Spleen (tissue), 11 donors: ENCODE data around the gene MEG3. TPM values are rescaled to one million over a fixed set of nuclear protein-coding genes. Genes with fewer than 3 reads are reported as not detected.
A peak's percentile ranks its signal among the peaks of the same experiment; 100 is the strongest.

Source experiments
- DNase-seq: peaks from one replicate; pipeline ENCODE4 v3.0.0-alpha.2; 2020
- H3K27ac ChIP-seq, 8 donors: fragments of 200-600 bp; sonication (generic) in 7 of 8; 1 replicate in 4 of 8; 2 replicates in 4 of 8; pipeline versions ENCODE4 v1.5.0 to v1.8.0; 2016 to 2021; ENCODE audit warnings: inconsistent platforms in 4 of 8, mild to moderate bottlenecking in 4 of 8, moderate library complexity in 1 of 8
- H3K27me3 ChIP-seq, 7 donors: fragments of 200-600 bp; sonication (generic) in 6 of 7; replicated peaks in 1 of 7; 1 replicate in 4 of 7; 2 replicates in 3 of 7; pipeline versions ENCODE4 v1.5.0 to v1.8.0; 2016 to 2021; ENCODE audit warnings: inconsistent platforms in 3 of 7, mild to moderate bottlenecking in 1 of 7
- H3K36me3 ChIP-seq, 6 donors: fragments of 200-600 bp; sonication (generic) in 5 of 6; 1 replicate in 4 of 6; 2 replicates in 2 of 6; pipeline versions ENCODE4 v1.5.0 to v1.8.0; 2016 to 2021; ENCODE audit warnings: inconsistent platforms in 2 of 6
- H3K4me1 ChIP-seq, 6 donors: fragments of 200-600 bp; sonication (generic) in 5 of 6; 1 replicate in 3 of 6; 2 replicates in 3 of 6; pipeline versions ENCODE4 v1.5.0 to v1.8.0; 2016 to 2021; ENCODE audit warnings: inconsistent platforms in 3 of 6
- H3K4me3 ChIP-seq, 8 donors: fragments of 200-600 bp; sonication (generic) in 7 of 8; 1 replicate in 4 of 8; 2 replicates in 4 of 8; pipeline versions ENCODE4 v1.5.0 to v1.8.0; 2016 to 2021; ENCODE audit warnings: inconsistent platforms in 4 of 8, mild to moderate bottlenecking in 4 of 8, moderate library complexity in 2 of 8
- H3K9me3 ChIP-seq, 8 donors: fragments of 200-600 bp; sonication (generic) in 7 of 8; 1 replicate in 4 of 8; 2 replicates in 4 of 8; pipeline versions ENCODE4 v1.5.0 to v1.8.0; 2016 to 2021; ENCODE audit warnings: inconsistent platforms in 4 of 8
- CTCF ChIP-seq, 11 experiments: fragments of 200-600 bp in 7 of 11; fragments of 450-650 bp in 4 of 11; sonication (generic) in 4 of 11; IDR thresholded peaks in 8 of 11; conservative IDR thresholded peaks in 3 of 11; 1 replicate in 7 of 11; 2 replicates in 4 of 11; pipeline versions ENCODE4 v1.4.0 to v1.8.0; 2016 to 2021; ENCODE audit warnings: antibody characterized with exemption in 11 of 11, inconsistent platforms in 4 of 11, mild to moderate bottlenecking in 1 of 11
- POLR2A ChIP-seq, 3 donors: fragments of 450-650 bp; IDR thresholded peaks; one replicate each; pipeline ENCODE4 v1.5.1; 2017; ENCODE audit warnings: antibody characterized with exemption in 3 of 3, mild to moderate bottlenecking in 1 of 3
- POLR2AphosphoS5 ChIP-seq, 3 donors: sonication (generic); formaldehyde crosslinking; IDR thresholded peaks; one replicate each; pipeline ENCODE4 v1.5.1; 2017; ENCODE audit warnings: antibody characterized with exemption in 3 of 3
- WGBS, 5 donors: extraction: QIAGEN DNeasy Blood & Tissue Kit in 3 of 5; methylation state at CpG; one replicate each; pipeline versions ENCODE4 v1.1.5 to v1.1.7; 2013 to 2018; 5-methylcytosine and 5-hydroxymethylcytosine counted together
- intact Hi-C: fragments of 100-400 bp; cut with DNase I; formaldehyde crosslinking; loops from one replicate; pipeline ENCODE4 v1.15.0; 2023; ENCODE audit warnings: low total_unique reads
- polyA plus RNA-seq, 3 donors: library from polyadenylated mRNA; stranded (reverse); fragments of 200-250 nt; gene quantifications; one replicate each; pipeline ENCODE4 v1.2.1, GENCODE V29; 2013
- total RNA-seq, 7 donors: library from RNA; depleted of rRNA in 3 of 7; stranded (reverse); fragments of >200 nt in 3 of 7; fragmentation: NEBNext Ultra II Directional in 4 of 7; extraction: Animal tissue kit (Norgen Biotek cat#: 25700) in 4 of 7; gene quantifications; one replicate each; pipeline versions ENCODE4 v1.1.0 to v1.2.1, GENCODE V29; 2016 to 2021
- donor health status: healthy with polysubstance abuse.
- donor health status: DM: no; HTN: no; CAD: no; lungs with moderate emphysema.
- donor health status: DM: no; HTN: no; CAD: no.
- donor health status: Bipolar disorder and iron deficiency.
- donor health status: healthy.
- donor health status: DM: no; HTN: no; CAD: no.
- donor health status: DM: yes; HTN: yes; CAD: no.

Gene MEG3
- total and polyA plus RNA-seq, 10 donors: 86.5 to 763 (median 187) TPM

GRCh38 chr14:100901391-100902183, 75.7 kb downstream of the MEG3 start:
- peaks cover 0 to 39% (median 20%) of the 10 kb centered on the region in 6 donors for H3K4me1 ChIP-seq
- no peak overlapping the region for H3K4me3 ChIP-seq
- WGBS, 5 donors: 83 to 96% (median 89%) methylated on average over 10 to 12 of the region's 12 CpGs
- intact Hi-C loops: no loop called here
- peaks cover 0 to 5% (median 0%) of the 10 kb centered on the region in 8 donors for H3K9me3 ChIP-seq
- no peak overlapping the region for H3K27ac ChIP-seq
- DNase-seq: peak; percentile 59
- TF ChIP-seq POLR2AphosphoS5 (IDR thresholded peaks at IDR 0.05): no peak
- no peak for TF ChIP-seq CTCF (IDR thresholded peaks at IDR 0.05 in 8 of 11, conservative IDR thresholded peaks at IDR 0.05 in 3 of 11)
- H3K27me3 ChIP-seq: peaks cover 0 to 88% (median 16%) of the 10 kb centered on the region in 7 donors
- peaks cover 0 to 3% (median 0%) of the 10 kb centered on the region in 6 donors for H3K36me3 ChIP-seq

- Histone ChIP-seq H3K36me3 (peaks cover 0 to 5% (median 0%) of the 10 kb centered on the region in 6 donors), H3K27me3 (peaks cover 0 to 88% (median 16%) of the 10 kb centered on the region in 7 donors), H3K4me1 (peaks cover 0 to 31% (median 20%) of the 10 kb centered on the region in 6 donors), H3K4me3 (no peak overlapping the region), H3K9me3 (peaks cover 0 to 5% (median 0%) of the 10 kb centered on the region in 8 donors), H3K27ac (no peak overlapping the region)
- 78 to 90% (median 84%) methylated on average over 17 to 18 of the region's 18 CpGs for WGBS, 5 donors
- DNase-seq: peak; percentile 54
- no peak for TF ChIP-seq CTCF (IDR thresholded peaks at IDR 0.05 in 8 of 11, conservative IDR thresholded peaks at IDR 0.05 in 3 of 11)
- intact Hi-C loops: no loop called here
Measured at GRCh38 chr14:100902295-100903133, 76.6 kb downstream of the MEG3 start.

- no peak overlapping the region for H3K4me3 ChIP-seq
- H3K4me1 ChIP-seq: peaks cover 0 to 28% (median 20%) of the 10 kb centered on the region in 6 donors
- TF ChIP-seq POLR2A (IDR thresholded peaks at IDR 0.05) (no peak), CTCF (IDR thresholded peaks at IDR 0.05 in 8 of 11, conservative IDR thresholded peaks at IDR 0.05 in 3 of 11) (no peak), POLR2AphosphoS5 (IDR thresholded peaks at IDR 0.05) (no peak)
- H3K27ac ChIP-seq: no peak overlapping the region
- intact Hi-C loops: no loop called here
- peaks cover 0 to 5% (median 0%) of the 10 kb centered on the region in 8 donors for H3K9me3 ChIP-seq
- WGBS, 5 donors: 85 to 91% (median 88%) methylated on average over 9 to 10 of the region's 10 CpGs
- peaks cover 0 to 5% (median 0%) of the 10 kb centered on the region in 6 donors for H3K36me3 ChIP-seq
- H3K27me3 ChIP-seq: peaks cover 0 to 88% (median 16%) of the 10 kb centered on the region in 7 donors
- no peak for DNase-seq
Measured at GRCh38 chr14:100903134-100903468, 77.2 kb downstream of the MEG3 start.
